GM18519 (cell line): Measurements from ENCODE around the gene SLC44A1.

Experiments used
- ATAC-seq: cut with Tn5 transposase; IDR thresholded peaks from one replicate; pipeline ENCODE4 v1.9.1; 2021; ENCODE audit warnings: mild to moderate bottlenecking, moderate library complexity; ENCODE audit not compliant: unreplicated experiment, low FRiP score

The SLC44A1 gene

DNA sequence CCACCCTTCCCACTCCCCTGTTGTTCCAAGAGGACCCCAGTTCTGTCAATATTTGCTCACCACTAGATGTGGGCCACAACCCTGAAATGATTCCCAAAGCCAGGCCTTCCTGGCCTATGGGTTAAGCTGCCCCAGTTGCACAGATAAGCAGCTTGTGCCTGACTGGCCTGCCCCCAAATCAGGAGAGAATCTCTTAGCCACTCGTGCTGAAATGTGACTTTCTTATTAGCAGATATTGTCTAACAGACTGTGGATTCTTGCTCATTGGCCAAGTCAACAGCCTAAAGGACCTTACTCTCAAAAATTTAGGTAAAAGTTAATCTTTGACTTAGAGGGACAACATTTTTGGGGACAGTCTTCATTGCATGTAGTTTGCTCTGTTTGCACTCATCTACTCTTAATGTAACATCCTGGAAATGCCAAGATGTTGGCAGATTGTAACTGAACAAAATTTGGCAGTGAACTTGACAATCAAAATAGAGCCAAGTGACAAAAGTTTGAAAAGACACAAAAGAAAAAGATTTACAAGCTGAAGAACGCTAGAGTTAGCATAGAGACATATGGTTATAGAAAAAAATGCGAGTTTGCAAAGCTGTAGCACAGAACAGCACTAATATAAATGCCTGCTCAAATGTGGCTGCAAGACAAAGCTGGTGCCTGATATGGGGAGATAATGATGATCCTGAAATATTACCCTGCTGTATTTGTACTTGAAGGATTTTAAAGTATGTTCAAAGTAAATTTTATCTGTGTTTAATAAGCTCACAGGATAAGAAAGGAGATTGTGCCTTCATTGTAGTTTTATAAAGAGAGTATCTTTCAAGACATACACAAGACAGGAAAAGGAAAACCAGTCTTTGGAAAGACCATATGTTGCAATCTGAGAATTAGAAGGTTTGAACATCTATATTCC, 174.4 kb downstream of the SLC44A1 start:
- ATAC-seq = no peak

DNA sequence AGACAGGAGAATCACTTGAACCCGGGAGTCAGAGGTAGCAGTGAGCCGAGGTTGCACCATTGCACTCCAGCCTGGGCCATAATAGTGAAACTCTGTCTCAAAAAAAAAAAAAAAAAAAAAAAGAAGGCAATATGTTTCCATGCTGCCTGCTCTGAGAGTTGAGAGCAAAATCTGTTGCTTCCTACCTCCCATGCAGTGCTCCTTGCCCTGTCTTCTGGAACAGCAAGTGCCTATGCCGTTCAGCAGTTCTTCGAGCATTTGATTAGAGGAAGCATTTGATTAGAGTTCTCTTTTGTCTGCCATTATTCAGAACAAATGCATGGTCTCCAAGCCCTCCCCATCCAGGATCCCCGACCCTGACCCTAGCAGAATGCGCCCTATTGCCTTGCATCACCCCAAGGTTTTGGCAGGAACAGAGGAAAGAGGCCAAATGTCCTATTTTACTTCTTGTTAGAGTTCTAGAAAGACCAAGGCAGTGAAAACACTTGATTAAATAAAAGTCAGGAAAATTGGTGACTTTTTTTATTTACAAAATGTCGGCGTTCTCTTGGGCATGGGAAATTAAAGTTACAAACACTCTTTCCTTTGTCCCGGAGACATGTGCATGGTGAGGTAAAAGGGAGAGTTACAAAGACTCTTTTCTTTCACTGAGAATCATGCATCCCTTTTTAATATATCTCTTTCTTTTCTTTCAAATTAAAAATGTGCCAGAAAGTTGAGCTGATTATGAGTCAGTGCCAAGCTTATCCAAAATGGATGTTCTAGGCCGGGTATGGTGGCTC, 175.6 kb downstream of the SLC44A1 start:
- no peak for ATAC-seq

DNA sequence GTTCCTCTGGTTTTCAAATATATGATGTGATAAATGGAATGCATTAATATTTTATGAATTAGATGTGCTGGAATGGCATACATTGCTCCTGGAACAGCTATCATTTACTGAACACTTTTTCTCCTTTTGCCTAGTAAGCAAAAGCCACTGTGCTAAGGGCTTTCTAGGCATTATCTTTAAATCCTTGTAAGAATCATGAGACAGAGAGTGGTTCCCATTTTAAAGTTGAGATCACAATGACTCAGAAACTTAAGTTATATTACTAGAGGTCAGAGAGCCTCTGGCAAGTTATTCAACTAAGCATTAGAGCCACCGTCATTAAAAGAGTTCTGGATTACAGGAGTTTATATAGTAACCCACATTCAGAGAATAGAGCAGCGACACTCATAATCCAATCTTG, 176.7 kb downstream of the SLC44A1 start:
- ATAC-seq = no peak

DNA sequence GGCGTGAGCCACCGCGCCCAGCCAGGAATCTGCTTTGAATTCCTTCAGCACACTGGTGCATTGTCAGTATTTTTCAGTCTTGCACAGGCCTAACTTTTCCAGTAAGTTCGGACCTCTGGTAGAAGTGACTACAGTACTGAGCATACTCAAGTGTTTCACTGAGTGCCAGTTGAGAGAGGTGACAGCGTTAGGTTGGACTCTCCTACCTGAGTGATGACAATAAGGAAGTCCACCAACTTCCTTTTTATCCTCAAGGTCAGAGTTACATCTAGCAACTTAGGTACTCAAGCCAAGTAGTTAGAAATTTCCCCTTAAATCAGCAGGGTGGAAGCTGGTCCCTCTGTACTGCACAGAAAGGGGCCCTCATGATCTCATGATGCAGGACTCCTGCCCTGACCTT, 177.4 kb downstream of the SLC44A1 start:
- no peak for ATAC-seq

DNA sequence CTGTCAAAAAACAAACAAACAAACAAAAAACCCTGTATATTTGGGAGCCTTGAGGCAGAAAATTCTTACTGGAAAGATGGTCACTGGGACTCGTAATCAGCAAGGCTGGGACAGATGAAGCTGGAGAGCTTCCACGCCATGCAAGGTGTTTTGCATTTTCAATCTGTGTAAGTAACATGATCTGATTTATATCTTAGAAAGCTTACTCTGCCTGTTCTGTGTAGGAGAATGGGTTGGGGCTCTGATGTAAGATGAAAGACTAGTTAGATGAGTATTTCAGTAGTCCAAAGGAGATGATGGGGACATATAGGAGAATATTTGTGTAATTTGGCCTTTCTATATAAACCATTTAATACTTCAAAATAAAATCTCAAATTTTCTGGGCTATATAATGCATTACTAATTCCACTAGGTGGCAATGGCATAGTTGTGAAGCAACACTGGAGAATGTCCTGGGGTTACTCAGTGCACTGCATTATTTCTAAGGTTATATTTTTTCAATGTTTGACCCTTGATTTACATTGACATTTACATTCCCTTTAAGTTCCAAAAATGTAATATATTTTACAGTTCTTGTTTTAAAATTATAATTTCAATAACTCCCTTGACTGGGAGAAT, 181.5 kb downstream of the SLC44A1 start:
- ATAC-seq = peak; percentile 77

DNA sequence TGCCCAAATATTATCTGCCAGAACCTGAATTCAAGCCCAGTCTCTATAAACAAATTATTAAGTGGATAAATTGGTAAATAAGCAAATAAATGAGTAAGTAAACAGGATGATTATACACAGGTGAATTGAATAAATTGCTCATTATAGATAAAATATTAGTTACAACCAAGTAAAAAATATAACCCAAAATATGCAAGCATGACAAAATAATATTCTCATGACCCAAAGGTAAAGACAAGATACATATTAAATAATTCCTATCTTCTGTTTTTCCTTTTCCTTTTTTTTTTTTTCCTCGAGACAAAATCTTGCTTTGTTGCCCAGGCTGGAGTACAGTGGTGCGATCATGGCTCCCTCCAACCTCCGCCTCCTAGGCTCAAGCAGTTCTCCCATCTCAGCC, 182.2 kb downstream of the SLC44A1 start:
- no peak for ATAC-seq

DNA sequence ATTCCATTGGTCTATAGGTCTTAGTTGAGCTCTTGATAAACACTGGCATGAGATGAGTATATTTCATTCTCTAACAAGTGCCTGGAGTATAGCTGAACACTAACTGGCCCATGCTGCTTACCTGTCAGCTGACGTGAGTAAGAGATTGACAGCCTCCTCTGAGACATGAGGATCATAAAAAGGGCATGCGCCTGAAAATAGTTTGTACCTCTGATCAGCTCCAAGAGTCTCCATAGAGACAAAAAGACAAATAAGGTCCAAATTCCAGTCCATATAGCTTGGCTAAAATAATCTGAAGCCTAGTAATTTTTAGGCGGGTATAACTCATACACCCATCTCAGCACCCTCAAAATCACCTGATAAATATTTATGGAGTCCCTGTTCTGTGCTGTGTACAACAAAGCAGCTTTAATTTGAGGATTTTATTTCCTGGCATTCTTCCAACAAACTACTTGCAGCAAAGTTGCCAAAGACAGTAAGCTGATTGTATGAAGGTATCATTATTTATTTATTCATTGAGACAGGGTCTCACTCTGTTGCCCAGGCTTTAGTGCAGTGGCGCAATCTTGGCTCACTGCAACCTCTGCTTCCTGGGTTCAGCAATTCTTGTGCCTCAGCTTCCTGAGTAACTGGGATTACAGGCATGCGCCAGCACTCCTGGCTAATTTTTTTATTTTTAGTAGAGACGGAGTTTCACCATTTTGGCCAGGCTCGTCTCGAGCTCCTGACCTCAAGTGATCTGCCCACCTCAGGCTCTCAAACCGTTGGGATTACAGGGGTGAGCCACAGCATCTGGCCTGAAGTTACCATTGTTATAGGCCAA, 187.2 kb downstream of the SLC44A1 start:
- no peak for ATAC-seq

DNA sequence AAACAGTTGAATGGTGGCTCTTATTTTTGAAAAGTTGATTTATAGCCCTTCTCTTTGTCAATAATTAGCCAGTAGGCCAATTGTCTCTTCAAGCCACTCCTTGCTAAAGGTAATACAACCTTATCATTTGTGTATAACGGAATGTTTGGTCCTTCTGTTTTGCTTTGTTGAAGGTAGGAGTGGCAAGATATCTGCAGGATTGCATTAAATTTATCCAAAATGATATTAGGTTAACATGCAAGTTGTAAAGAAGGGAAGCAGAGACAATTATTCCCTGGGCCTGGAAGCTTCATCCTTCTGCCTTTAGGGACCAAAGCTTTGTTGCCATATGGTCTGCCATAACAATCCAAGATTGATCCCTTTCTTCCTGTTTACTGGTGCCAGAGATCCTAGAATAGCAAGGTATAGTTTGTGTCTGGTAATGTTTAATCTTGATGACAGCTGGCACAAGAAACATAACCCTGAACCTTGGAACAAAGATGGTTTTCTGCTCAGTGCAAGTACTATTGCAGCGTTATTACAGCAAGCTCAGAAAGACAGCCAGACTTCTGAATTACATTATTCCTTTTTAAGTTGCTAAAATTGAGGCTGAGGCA, 187.9 kb downstream of the SLC44A1 start:
- ATAC-seq = no peak

DNA sequence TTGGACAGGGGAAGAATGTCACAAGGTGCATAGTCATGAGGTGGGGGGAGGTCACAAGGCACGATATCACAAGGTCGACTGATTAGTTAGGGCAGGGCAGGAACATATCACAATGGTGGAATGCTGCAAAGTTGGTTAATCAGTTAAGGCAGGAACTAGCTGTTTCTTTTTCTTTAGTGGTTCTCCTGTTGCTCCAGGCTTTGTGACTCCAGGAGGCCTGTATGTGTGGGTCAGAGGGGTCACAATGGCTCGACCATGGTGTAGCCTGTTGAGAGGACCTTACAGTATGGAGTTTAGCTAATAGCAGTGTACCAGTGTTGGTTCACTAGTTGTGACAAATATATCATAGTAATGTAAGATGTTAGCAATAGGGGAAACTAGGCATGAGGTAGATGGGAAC, 191.0 kb downstream of the SLC44A1 start:
- ATAC-seq = no peak

DNA sequence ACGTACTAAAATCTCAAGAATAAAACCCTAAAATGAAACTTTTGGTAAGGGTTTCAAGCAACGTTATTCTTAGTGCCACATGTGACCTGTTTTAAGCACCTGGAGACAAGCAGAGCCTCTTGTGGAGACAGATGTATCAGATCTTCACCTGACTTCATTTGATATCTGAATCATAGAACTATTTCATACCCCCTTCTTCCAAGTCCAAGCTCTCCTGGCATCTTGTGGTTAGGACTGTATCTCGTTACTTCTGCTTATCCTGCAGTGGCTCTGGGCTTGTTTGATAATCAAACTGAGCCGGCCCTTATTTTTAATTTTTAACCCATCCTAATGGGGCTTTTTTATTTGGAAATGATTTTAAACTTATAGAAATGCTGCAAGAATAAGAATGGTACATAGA, 192.3 kb downstream of the SLC44A1 start:
- ATAC-seq = no peak

DNA sequence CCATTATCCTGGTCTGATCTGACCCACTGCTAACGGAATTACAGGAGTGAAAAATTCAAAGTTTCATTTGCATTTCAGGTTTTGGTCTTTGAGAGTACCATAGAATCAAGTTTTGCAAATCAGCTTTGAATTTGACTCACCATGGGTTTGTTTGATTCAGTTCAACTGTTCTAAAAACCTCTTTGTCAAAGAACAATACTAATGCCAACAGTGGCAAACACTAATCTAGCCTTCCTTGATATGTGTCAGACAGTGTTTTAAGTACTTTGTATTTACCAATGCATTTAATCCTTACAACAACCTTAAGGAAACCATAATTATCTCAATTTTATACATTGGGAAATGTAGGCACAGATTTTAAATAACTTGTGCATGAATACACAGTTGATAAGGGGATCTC, 193.3 kb downstream of the SLC44A1 start:
- no peak for ATAC-seq

DNA sequence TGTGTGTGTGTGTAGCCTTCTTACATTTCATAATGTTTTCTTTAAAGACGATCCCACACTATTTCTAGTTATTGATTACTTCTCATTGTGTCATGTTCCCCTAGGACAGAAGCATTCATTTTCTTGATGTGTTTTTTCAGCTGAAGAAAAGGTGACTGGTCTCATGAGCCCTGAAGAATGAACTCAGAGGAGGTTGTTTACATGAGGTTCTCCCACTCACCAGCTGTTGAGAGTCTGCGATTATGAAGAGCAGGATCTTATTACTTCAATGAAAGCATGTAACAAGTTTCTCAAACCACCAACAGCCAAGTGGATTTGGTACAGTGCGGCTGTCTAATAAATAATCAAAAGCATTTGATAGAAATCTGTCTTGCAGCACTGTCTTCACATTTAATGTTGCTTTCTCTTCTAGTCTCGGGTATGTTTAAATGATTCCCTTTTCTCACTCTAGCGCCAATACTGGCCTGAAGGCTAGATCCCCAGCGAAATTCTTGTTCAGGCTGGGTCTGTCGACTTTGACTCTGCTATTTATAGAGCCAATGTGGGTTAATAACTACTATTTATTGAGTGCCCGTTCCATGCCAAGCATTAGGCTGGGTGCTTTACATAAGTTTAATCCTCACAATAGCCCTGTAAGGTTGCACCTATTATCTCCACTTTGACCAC, 193.8 kb downstream of the SLC44A1 start:
- ATAC-seq = no peak

DNA sequence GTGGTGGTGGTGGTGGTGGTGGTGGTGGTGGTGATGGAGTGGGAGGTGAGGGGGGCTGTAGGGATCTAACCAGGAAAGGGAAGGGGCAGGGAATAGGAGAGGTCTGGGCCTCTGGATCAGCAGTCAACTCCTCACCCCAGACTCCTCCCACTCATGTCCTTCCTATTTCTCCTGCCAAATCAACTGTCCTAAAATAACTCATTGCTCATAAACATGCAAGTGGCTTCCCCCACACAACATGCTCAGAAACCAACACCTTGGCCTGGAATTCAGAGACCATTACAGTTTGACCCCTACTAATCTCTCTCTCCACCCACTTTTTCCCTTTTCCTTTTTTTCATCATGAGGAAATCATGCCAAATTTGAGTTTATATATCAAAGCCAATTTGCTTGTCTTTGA, 195.0 kb downstream of the SLC44A1 start:
- no peak for ATAC-seq

DNA sequence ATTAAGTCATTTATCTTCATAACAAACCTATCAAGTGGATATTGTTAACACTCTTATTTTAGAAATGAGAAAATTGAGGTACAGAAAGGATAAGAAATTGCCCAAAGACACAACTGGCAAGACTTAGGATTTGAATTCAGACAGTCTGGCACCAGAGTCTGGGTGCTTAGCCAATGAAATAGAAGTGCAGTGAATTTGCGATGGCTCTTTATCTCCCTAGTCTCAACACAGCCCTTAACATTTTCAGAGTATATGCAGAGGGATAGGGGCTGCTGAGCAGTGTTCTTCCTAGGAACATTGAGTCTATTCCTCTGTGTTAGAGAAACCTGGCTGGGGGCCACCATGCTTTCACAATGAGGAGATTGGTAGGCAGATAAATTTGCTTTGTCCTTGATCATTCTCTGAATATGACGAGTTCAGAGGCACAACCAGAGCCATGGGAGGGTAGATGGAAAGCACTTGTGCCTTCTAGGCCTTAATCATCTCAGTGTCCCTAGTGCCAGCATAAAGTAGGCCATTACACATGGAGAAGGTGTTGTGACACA, 197.2 kb downstream of the SLC44A1 start:
- ATAC-seq = no peak

DNA sequence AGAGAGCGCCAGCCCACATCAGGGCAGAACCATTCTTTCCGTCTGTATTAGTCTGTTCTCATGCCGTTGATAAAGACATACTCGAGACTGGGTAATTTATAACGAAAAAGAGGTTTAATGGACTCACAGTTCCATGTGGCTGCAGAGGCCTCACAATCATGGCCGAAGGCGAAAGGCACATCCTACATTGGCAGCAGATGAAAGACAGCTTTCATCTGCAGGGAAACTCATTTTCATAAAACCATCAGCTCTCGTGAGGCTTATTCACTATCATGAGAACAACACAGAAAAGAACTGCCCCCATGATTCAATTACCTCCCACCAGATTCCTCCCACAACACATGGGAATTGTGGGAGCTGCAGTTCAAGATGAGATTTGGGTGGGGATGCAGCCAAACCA, 198.7 kb downstream of the SLC44A1 start:
- no peak for ATAC-seq

DNA sequence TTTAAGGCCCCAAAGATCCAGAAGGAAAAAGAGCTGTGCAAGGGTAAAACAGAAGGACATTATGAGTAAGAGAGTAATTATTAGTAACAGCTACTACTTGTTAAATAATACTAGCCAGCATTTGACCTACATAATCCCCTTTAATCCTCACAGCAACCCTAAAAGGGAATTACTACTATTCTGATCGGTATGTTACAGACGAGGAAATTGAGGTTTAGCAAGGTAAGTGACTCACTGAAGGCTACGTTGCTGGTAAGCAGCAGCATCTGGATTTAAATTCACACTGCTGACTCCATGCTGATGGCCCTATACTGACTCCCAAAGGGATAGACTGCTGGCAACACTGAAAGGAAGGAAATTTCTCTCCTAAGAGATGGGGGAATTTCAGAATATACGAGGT, 199.7 kb downstream of the SLC44A1 start:
- no peak for ATAC-seq

DNA sequence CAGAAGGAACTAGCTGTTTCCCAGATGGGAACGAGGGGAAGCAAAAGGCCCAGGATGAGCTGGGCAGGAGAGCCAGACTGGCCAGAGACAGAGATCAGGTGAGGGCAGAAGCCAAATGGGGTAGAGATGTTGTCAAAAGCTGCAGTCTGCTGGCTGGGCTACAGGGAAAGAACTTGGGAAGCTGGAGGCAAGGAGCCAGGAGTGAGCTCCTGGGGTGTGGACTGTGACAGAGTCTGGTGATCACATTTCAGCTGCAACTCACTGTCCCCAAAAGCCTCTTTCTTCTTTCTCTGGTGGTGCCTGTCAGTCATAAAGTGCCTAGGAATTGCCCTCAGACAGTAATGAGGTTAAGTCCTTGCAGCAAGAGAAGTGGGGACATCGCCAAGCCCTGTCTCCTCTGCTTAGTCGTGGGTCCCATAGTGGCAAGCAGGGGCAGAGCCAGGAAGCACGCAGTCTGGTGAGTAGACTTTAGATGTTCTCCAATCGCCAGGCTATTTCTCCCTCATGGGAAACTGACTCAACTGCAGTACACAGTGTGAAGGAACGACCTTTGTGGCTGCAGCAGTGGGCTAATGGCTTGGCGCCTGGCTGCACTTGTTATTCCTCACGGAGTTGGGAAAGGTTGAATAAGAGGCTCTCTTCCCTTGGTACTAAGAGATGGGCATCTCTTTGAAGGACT, 200.9 kb downstream of the SLC44A1 start:
- no peak for ATAC-seq

DNA sequence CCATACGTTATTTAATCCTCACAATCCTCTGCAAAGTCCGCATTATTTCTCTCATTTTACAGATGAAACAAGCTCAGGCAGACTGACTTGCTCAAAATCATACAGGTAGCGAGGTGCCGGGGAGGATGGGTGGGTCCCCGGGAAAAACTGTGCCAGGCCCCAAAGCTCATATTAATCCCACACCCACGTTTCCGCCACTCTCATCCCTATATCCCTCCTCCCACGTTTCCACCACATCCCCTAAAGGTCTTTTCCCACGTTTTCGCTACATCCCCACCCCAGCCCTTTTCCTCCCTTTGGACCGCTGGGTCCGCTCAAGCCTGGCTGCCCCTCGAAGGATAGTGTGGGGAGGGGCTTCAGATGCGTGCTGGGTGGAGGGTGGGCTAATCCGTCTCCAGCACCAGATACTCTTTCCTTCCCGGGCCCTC, 202.9 kb downstream of the SLC44A1 start:
- ATAC-seq = no peak
